ENCODE measurements around the gene ARSI. TPM values are rescaled to one million over a fixed set of nuclear protein-coding genes. Genes with fewer than 3 reads are reported as not detected.
A peak's percentile ranks its signal among the peaks of the same experiment; 100 is the strongest.

ARSI gene
- total RNA-seq, 1 experiment from 2014 or later: 0.22 TPM

- no peak for DNase-seq (ENCODE audit: extremely low read depth, low read depth)
Measured at GRCh38 chr5:150328515-150328914, 25.8 kb upstream of the ARSI start.

- no peak for DNase-seq (ENCODE audit: extremely low read depth, low read depth)
Measured at GRCh38 chr5:150327139-150327538, 24.4 kb upstream of the ARSI start.

- no peak for DNase-seq (ENCODE audit: extremely low read depth, low read depth)
Measured at GRCh38 chr5:150326707-150327106, 24.0 kb upstream of the ARSI start.

- no peak for DNase-seq (ENCODE audit: extremely low read depth, low read depth)
Measured at GRCh38 chr5:150325426-150325825, 22.7 kb upstream of the ARSI start.

GRCh38 chr5:150323819-150324218, 21.1 kb upstream of the ARSI start:
- no peak for DNase-seq (ENCODE audit: extremely low read depth, low read depth)

- no peak for DNase-seq (ENCODE audit: extremely low read depth, low read depth)
Measured at GRCh38 chr5:150323092-150323491, 20.4 kb upstream of the ARSI start.

- no peak for DNase-seq (ENCODE audit: extremely low read depth, low read depth)
Measured at GRCh38 chr5:150322202-150322601, 19.5 kb upstream of the ARSI start.

- DNase-seq (ENCODE audit: extremely low read depth, low read depth): no peak
Measured at GRCh38 chr5:150321784-150322183, 19.1 kb upstream of the ARSI start.

GRCh38 chr5:150321211-150321610, 18.5 kb upstream of the ARSI start:
- DNase-seq (ENCODE audit: extremely low read depth, low read depth): no peak

GRCh38 chr5:150320044-150320613, 17.4 kb upstream of the ARSI start:
- no peak for DNase-seq (ENCODE audit: extremely low read depth, low read depth)

GRCh38 chr5:150319484-150319790, 16.7 kb upstream of the ARSI start:
- DNase-seq (ENCODE audit: extremely low read depth, low read depth): no peak

- no peak for DNase-seq (ENCODE audit: extremely low read depth, low read depth)
Measured at GRCh38 chr5:150318613-150319483, 16.1 kb upstream of the ARSI start.

GRCh38 chr5:150317048-150318003, 14.6 kb upstream of the ARSI start:
- peak; percentile 34 for DNase-seq (ENCODE audit: extremely low read depth, low read depth)

- no peak for DNase-seq (ENCODE audit: extremely low read depth, low read depth)
Measured at GRCh38 chr5:150316320-150316719, 13.6 kb upstream of the ARSI start.

- DNase-seq (ENCODE audit: extremely low read depth, low read depth): no peak
Measured at GRCh38 chr5:150315245-150315644, 12.5 kb upstream of the ARSI start.

GRCh38 chr5:150313921-150314716, 11.4 kb upstream of the ARSI start:
- DNase-seq (ENCODE audit: extremely low read depth, low read depth): no peak

GRCh38 chr5:150313501-150313900, 10.8 kb upstream of the ARSI start:
- DNase-seq (ENCODE audit: extremely low read depth, low read depth): no peak

GRCh38 chr5:150312518-150312917, 9.8 kb upstream of the ARSI start:
- DNase-seq (ENCODE audit: extremely low read depth, low read depth): no peak

- no peak for DNase-seq (ENCODE audit: extremely low read depth, low read depth)
Measured at GRCh38 chr5:150311015-150311692, 8.4 kb upstream of the ARSI start.

- no peak for DNase-seq (ENCODE audit: extremely low read depth, low read depth)
Measured at GRCh38 chr5:150310246-150310645, 7.5 kb upstream of the ARSI start.
